K562 (cell line): ENCODE results near the gene TMEM132C. TPM values are rescaled to one million over a fixed set of nuclear protein-coding genes. Genes with fewer than 3 reads are reported as not detected.

Experiments used
- ATAC-seq: fragments of 200-7000 bp; cut with Tn5 transposase; 3 replicates; pipeline ENCODE4 v1.9.1; 2020; ENCODE audit warnings: moderate library complexity
- BruUV-seq: library from RNA; stranded (reverse); fragments of 400-500 nt; replicated peaks from 2 replicates; lab custom pipeline; 2021; lab: Mats Ljungman, UMichigan
- CTCF ChIA-PET: fragments of 300-600 bp; formaldehyde crosslinking; extraction: SDS; loops from one replicate; lab custom pipeline; 2021; ENCODE audit warnings: low intra/inter-chr PET ratio; lab: Yijun Ruan, JAX
- POLR2A ChIA-PET: fragments of 300-600, 350-650 bp; sonication (Branson Sonifier 250); formaldehyde crosslinking; extraction: SDS; loops from one replicate; lab custom pipeline; 2021; ENCODE audit warnings: antibody characterized with exemption, inconsistent platforms; lab: Yijun Ruan, JAX
- DNase-seq, 4 experiments: peaks; one replicate each; pipeline versions ENCODE4 v3.0.0 to v3.0.0-alpha.2; 2011 to 2018; ENCODE audit warnings: low spot score in 3 of 4, mixed read lengths in 3 of 4; ENCODE audit errors: extremely low read depth in 1 of 4
- FAIRE-seq: peaks from 2 replicates; lab custom pipeline; 2011; peaks lifted over from hg19 to GRCh38; lab: Jason Lieb, UNC
- H2AFZ ChIP-seq: 2 replicates; pipeline ENCODE4 v1.6.0; 2011; ENCODE audit warnings: low read depth, low read length, control low read depth, inconsistent platforms
- H3K27ac ChIP-seq: fragments of 200-600 bp; 3 replicates; pipeline ENCODE4 v1.8.0; 2011; ENCODE audit warnings: low read depth, mild to moderate bottlenecking, control low read depth, inconsistent platforms, low read length, moderate library complexity, mixed read lengths; ENCODE audit errors: extremely low read depth
- H3K27me3 ChIP-seq, 2 experiments: fragments of 300-600 bp in 1 of 2; 2 replicates in 1 of 2; 3 replicates in 1 of 2; pipeline versions ENCODE4 v1.6.0 to v1.8.0; 2011; ENCODE audit warnings: inconsistent platforms in 2 of 2, low read length in 2 of 2, mild to moderate bottlenecking in 1 of 2, mixed read lengths in 1 of 2, moderate library complexity in 1 of 2; ENCODE audit not compliant: control insufficient read depth in 2 of 2, insufficient read depth in 2 of 2
- H3K36me3 ChIP-seq: fragments of 300-600 bp; 3 replicates; pipeline ENCODE4 v1.8.0; 2011; ENCODE audit warnings: mild to moderate bottlenecking, low read length, inconsistent platforms; ENCODE audit not compliant: control insufficient read depth, insufficient read depth
- H3K4me1 ChIP-seq, 2 experiments: fragments of 200-600 bp in 1 of 2; replicated peaks in 1 of 2; 2 replicates in 1 of 2; 3 replicates in 1 of 2; pipeline versions ENCODE4 v1.5.1 to v1.8.0; 2011; ENCODE audit warnings: inconsistent platforms in 2 of 2, low read length in 2 of 2, mild to moderate bottlenecking in 1 of 2, mixed read lengths in 1 of 2, moderate library complexity in 1 of 2; ENCODE audit not compliant: control insufficient read depth in 2 of 2, insufficient read depth in 2 of 2
- H3K4me2 ChIP-seq: 2 replicates; pipeline ENCODE4 v1.6.1; 2011; ENCODE audit warnings: low read length, control low read depth, inconsistent platforms, mixed read lengths; ENCODE audit not compliant: insufficient read depth
- H3K4me3 ChIP-seq: fragments of 200-600 bp; sonication (generic), shearing (Covaris generic); 2 replicates; pipeline ENCODE4 v1.5.1; 2016; ENCODE audit warnings: control low read depth, inconsistent platforms
- H3K79me2 ChIP-seq: fragments of 200-600 bp; 3 replicates; pipeline ENCODE4 v1.8.0; 2011; ENCODE audit warnings: low read length, inconsistent platforms; ENCODE audit not compliant: control insufficient read depth, insufficient read depth
- H3K9ac ChIP-seq, 2 experiments: 2 replicates each; pipeline versions ENCODE4 v1.6.0 to v1.6.1; 2011; ENCODE audit warnings: low read depth in 2 of 2, low read length in 2 of 2, control low read depth in 1 of 2, inconsistent platforms in 1 of 2, mild to moderate bottlenecking in 1 of 2, mixed read lengths in 1 of 2; ENCODE audit not compliant: insufficient read depth in 1 of 2
- H3K9me1 ChIP-seq: one replicate; pipeline ENCODE4 v1.6.0; 2011; ENCODE audit warnings: inconsistent platforms, mild to moderate bottlenecking, low read length, moderate library complexity; ENCODE audit not compliant: control insufficient read depth, insufficient read depth
- H3K9me3 ChIP-seq: replicated peaks from 2 replicates; pipeline ENCODE4 v1.5.1; 2011; ENCODE audit warnings: low read depth, low read length, inconsistent platforms; ENCODE audit not compliant: control insufficient read depth, insufficient read depth
- H4K20me1 ChIP-seq: replicated peaks from 2 replicates; pipeline ENCODE4 v1.6.1; 2011; ENCODE audit warnings: low read length, inconsistent platforms, mixed read lengths; ENCODE audit not compliant: control insufficient read depth, insufficient read depth
- CTCFL ChIP-seq: IDR thresholded peaks from 2 replicates; pipeline ENCODE4 v1.6.1; 2011; ENCODE audit warnings: borderline replicate concordance, low read depth, mild to moderate bottlenecking, moderate library complexity, low read length; ENCODE audit not compliant: insufficient read depth, poor library complexity, severe bottlenecking
- DIDO1 ChIP-seq: fragments of 450-650 bp; IDR thresholded peaks from 2 replicates; pipeline ENCODE4 v1.6.1; 2016; ENCODE audit warnings: low read depth, missing biosample characterization, missing genetic modification characterization
- GTF2A2 ChIP-seq: IDR thresholded peaks from 2 replicates; pipeline ENCODE4 v1.6.1; 2016; ENCODE audit warnings: mild to moderate bottlenecking, missing genetic modification characterization, missing compliant biosample characterization
- NR2C1 ChIP-seq, 2 experiments: fragments of 450-650 bp; IDR thresholded peaks; 2 replicates each; pipeline ENCODE4 v1.6.1; 2017; ENCODE audit warnings: mild to moderate bottlenecking in 2 of 2, antibody characterized with exemption in 1 of 2, inconsistent platforms in 1 of 2, missing compliant biosample characterization in 1 of 2, missing genetic modification characterization in 1 of 2
- PHF20 ChIP-seq: fragments of 450-650 bp; IDR thresholded peaks from 2 replicates; pipeline ENCODE4 v1.6.1; 2018; ENCODE audit not compliant: partially characterized antibody
- REST ChIP-seq, 2 experiments: fragments of 450-650 bp; formaldehyde crosslinking in 1 of 2; IDR thresholded peaks; 2 replicates each; pipeline versions ENCODE4 v1.4.0 to v1.6.1; 2014 to 2020; ENCODE audit warnings: mild to moderate bottlenecking in 2 of 2, borderline replicate concordance in 1 of 2, low read depth in 1 of 2
- U2AF2 ChIP-seq: fragments of 200-400 bp; formaldehyde crosslinking; optimal IDR thresholded peaks from 2 replicates; pipeline ENCODE3; 2017; ENCODE audit warnings: low read depth, mild to moderate bottlenecking, low read length
- ZNF76 ChIP-seq: fragments of 250-450 bp; sonication (Bioruptor Pico); IDR thresholded peaks from 2 replicates; pipeline ENCODE4 v1.4.0; 2020; ENCODE audit warnings: mild to moderate bottlenecking, moderate library complexity, borderline replicate concordance
- WGBS: fragments of 100-300 bp; shearing (Covaris generic); methylation state at CpG from one replicate; pipeline ENCODE4 v1.1.6; 2016; ENCODE audit warnings: low coverage, mixed read lengths; ENCODE audit not compliant: insufficient coverage; ENCODE audit errors: missing lambda C conversion rate; 5-methylcytosine and 5-hydroxymethylcytosine counted together
- in situ Hi-C: fragments of 300-500 bp; cut with MboI; formaldehyde crosslinking; loops from 4 replicates; pipeline ENCODE4 v1.15.0; 2018; ENCODE audit warnings: inconsistent platforms, mixed read lengths
- intact Hi-C: fragments of 100-400 bp; cut with micrococcal nuclease; formaldehyde crosslinking; loops from 2 replicates; pipeline ENCODE4 v1.14.2; 2022
- polyA plus RNA-seq, 8 experiments: library from polyadenylated mRNA; depleted of rRNA in 4 of 8; stranded (reverse) in 5 of 8; unstranded in 3 of 8; fragments of >200 nt; fragmentation: Nextera tagmentation in 2 of 8; fragmentation: Illumina TruSeq in 1 of 8; extraction: Ambion mirVana in 2 of 8; extraction: Trizol in 1 of 8; gene quantifications; 2 replicates each; pipeline versions ENCODE4 v1.2.1 to v1.2.3, GENCODE V29; 2011 to 2014; ENCODE audit warnings: inconsistent platforms in 1 of 8, missing spikeins in 1 of 8
- total RNA-seq, 7 experiments: library from RNA; depleted of rRNA in 6 of 7; stranded (reverse); fragments of >200 nt in 6 of 7; fragmentation: Illumina TruSeq in 2 of 7; extraction: Trizol in 2 of 7; gene quantifications; 2 replicates each; pipeline versions ENCODE4 v1.2.1 to v1.2.3, GENCODE V29; 2011 to 2021; ENCODE audit warnings: low replicate concordance in 1 of 7

TMEM132C gene
- total and polyA plus RNA-seq, 9 of the 15 experiments (the other 6 are each of a cell fraction or from before 2014, with no cell fraction given) = not detected

GRCh38 chr12:128459067-128459466 lies 192.1 kb downstream of the TMEM132C start:
- no peak overlapping the region for H3K4me3 ChIP-seq
- H3K36me3 ChIP-seq = no peaks in the 10 kb centered on the region
- H3K4me2 ChIP-seq = no peak overlapping the region
- H4K20me1 ChIP-seq = no peaks in the 10 kb centered on the region
- intact Hi-C loops (no loop called here), in situ Hi-C loops (no loop called here)
- ChIA-PET POLR2A (no interaction called here), CTCF (no interaction called here)
- H3K4me1 ChIP-seq = no peaks in the 10 kb centered on the region
- DNase-seq (no peak), FAIRE-seq (no peak), ATAC-seq (no peak)
- no peak overlapping the region for H2AFZ ChIP-seq
- no peak overlapping the region for H3K27ac ChIP-seq
- WGBS = 0% methylated on average over 1 of the region's 1 CpG
- no peaks in the 10 kb centered on the region for H3K9me1 ChIP-seq
- H3K27me3 ChIP-seq = peaks cover 0 to 5% of the 10 kb centered on the region in 2 experiments; a peak in 1 of 5 replicates
- H3K9me3 ChIP-seq = no peaks in the 10 kb centered on the region
- no peaks in the 10 kb centered on the region for H3K79me2 ChIP-seq
- no TSS peak for BruUV-seq
- no peak overlapping the region for H3K9ac ChIP-seq
- TF ChIP-seq PHF20 (no peak), U2AF2 (no peak), REST (IDR thresholded peaks at IDR 0.05; ENCODE audit: borderline replicate concordance) (no peak), REST (CRISPR knock-in tag; IDR thresholded peaks at IDR 0.05; ENCODE audit: low read depth) (no peak), CTCFL (no peak), GTF2A2 (tag) (no peak), ZNF76 (CRISPR knock-in tag) (no peak), NR2C1 (IDR thresholded peaks at IDR 0.05) (no peak), NR2C1 (tag; IDR thresholded peaks at IDR 0.05) (no peak), DIDO1 (tag) (no peak)
